GM12878 (cell line): ENCODE measurements around the gene CFAP300. TPM values are rescaled to one million over a fixed set of nuclear protein-coding genes. Genes with fewer than 3 reads are reported as not detected.

Experiments used
- ATAC-seq: fragments of 200-7000 bp; cut with Tn5 transposase; 3 replicates; pipeline ENCODE4 v1.9.1; 2020; ENCODE audit warnings: mild to moderate bottlenecking, moderate library complexity
- BruUV-seq: library from RNA; stranded (reverse); fragments of 400-500 nt; replicated peaks from 2 replicates; lab custom pipeline; 2021; lab: Mats Ljungman, UMichigan
- CTCF ChIA-PET: fragments of 300-600 bp; sonication (Branson Sonifier 250); formaldehyde crosslinking; extraction: SDS; loops from one replicate; lab custom pipeline; 2021; ENCODE audit warnings: inconsistent platforms; lab: Yijun Ruan, JAX
- POLR2A ChIA-PET: fragments of 350-600 bp; formaldehyde crosslinking; extraction: SDS; loops from one replicate; lab custom pipeline; 2021; ENCODE audit warnings: inconsistent platforms; lab: Charles Lee
- RAD21 ChIA-PET: fragments of 300-600 bp; sonication (Branson Sonifier 250); formaldehyde crosslinking; loops from one replicate; lab custom pipeline; 2023; ENCODE audit warnings: antibody characterized with exemption; ENCODE audit not compliant: unreplicated experiment; lab: Charles Lee
- SMC1A ChIA-PET: fragments of 300-600 bp; sonication (Branson Sonifier 250); formaldehyde crosslinking; loops from one replicate; lab custom pipeline; 2023; ENCODE audit not compliant: unreplicated experiment, uncharacterized antibody; lab: Charles Lee
- DNase-seq: peaks from one replicate; pipeline ENCODE4 v3.0.0-alpha.2; 2011; ENCODE audit warnings: low read depth, low spot score
- FAIRE-seq: peaks from 3 replicates; lab custom pipeline; 2011; peaks lifted over from hg19 to GRCh38; lab: Jason Lieb, UNC
- H2AFZ ChIP-seq: 2 replicates; pipeline ENCODE4 v1.6.0; 2011; ENCODE audit warnings: low read depth, low read length, control low read depth; ENCODE audit not compliant: control insufficient read depth
- H3K27ac ChIP-seq: 2 replicates; pipeline ENCODE4 v1.5.1; 2011; ENCODE audit warnings: control low read depth; ENCODE audit not compliant: control insufficient read depth, insufficient read depth
- H3K27me3 ChIP-seq, 2 experiments: replicated peaks in 1 of 2; 2 replicates each; pipeline versions ENCODE4 v1.6.0 to v1.6.1; 2011; ENCODE audit warnings: low read length in 1 of 2; ENCODE audit not compliant: control insufficient read depth in 2 of 2, insufficient read depth in 2 of 2
- H3K36me3 ChIP-seq, 2 experiments: 2 replicates each; pipeline ENCODE4 v1.5.1; 2011; ENCODE audit warnings: low read length in 1 of 2; ENCODE audit not compliant: control insufficient read depth in 2 of 2, insufficient read depth in 2 of 2
- H3K4me1 ChIP-seq: 2 replicates; pipeline ENCODE4 v1.6.1; 2011; ENCODE audit warnings: mild to moderate bottlenecking, low read length, moderate library complexity, mixed read lengths; ENCODE audit not compliant: control insufficient read depth, insufficient read depth
- H3K4me2 ChIP-seq: 2 replicates; pipeline ENCODE4 v1.6.0; 2011; ENCODE audit warnings: control low read depth; ENCODE audit not compliant: control insufficient read depth, insufficient read depth
- H3K4me3 ChIP-seq: fragments of 200-600 bp; sonication (generic); 2 replicates; pipeline ENCODE4 v1.5.1; 2016
- H3K79me2 ChIP-seq: 2 replicates; pipeline ENCODE4 v1.6.0; 2011; ENCODE audit warnings: low read length; ENCODE audit not compliant: control insufficient read depth, insufficient read depth
- H3K9ac ChIP-seq: 2 replicates; pipeline ENCODE4 v1.8.0; 2011; ENCODE audit warnings: low read length, control low read depth, mixed read lengths; ENCODE audit not compliant: control insufficient read depth, insufficient read depth
- H3K9me3 ChIP-seq: replicated peaks from 3 replicates; pipeline ENCODE4 v1.5.1; 2011; ENCODE audit warnings: mild to moderate bottlenecking, low read length; ENCODE audit not compliant: control insufficient read depth, insufficient read depth
- H4K20me1 ChIP-seq: 2 replicates; pipeline ENCODE4 v1.6.0; 2011; ENCODE audit not compliant: control insufficient read depth, insufficient read depth
- BHLHE40 ChIP-seq, 2 experiments: fragments of 450-650 bp in 1 of 2; IDR thresholded peaks; 2 replicates each; pipeline ENCODE4 v1.6.1; 2011 to 2017; ENCODE audit warnings: low read depth in 2 of 2, borderline replicate concordance in 1 of 2, improper control_type of control experiment in 1 of 2, low read length in 1 of 2, mild to moderate bottlenecking in 1 of 2
- BMI1 ChIP-seq: fragments of 450-650 bp; IDR thresholded peaks from 2 replicates; pipeline ENCODE4 v1.6.1; 2016; ENCODE audit warnings: mild to moderate bottlenecking, moderate library complexity, borderline replicate concordance
- CBFB ChIP-seq: IDR thresholded peaks from 2 replicates; pipeline ENCODE4 v1.6.1; 2016; ENCODE audit warnings: antibody characterized with exemption, low read depth
- CBX3 ChIP-seq: fragments of 200-600 bp; sonication (generic); IDR thresholded peaks from 2 replicates; pipeline ENCODE4 v1.6.1; 2016; ENCODE audit warnings: low read depth, borderline replicate concordance
- CHD2 ChIP-seq: IDR thresholded peaks from 2 replicates; pipeline ENCODE4 v1.6.1; 2011; ENCODE audit warnings: low read depth, low read length, improper control_type of control experiment, borderline replicate concordance
- CREM ChIP-seq: IDR thresholded peaks from 2 replicates; pipeline ENCODE4 v1.6.1; 2014; ENCODE audit warnings: antibody characterized with exemption, low read depth
- EED ChIP-seq: sonication (generic); IDR thresholded peaks from 2 replicates; pipeline ENCODE4 v1.6.1; 2016; ENCODE audit warnings: antibody characterized with exemption, low read depth
- ESRRA ChIP-seq: IDR thresholded peaks from 2 replicates; pipeline ENCODE4 v1.6.1; 2012; ENCODE audit warnings: mild to moderate bottlenecking, low read length, improper control_type of control experiment
- NBN ChIP-seq: fragments of 450-650 bp; IDR thresholded peaks from 2 replicates; pipeline ENCODE4 v1.6.1; 2016
- NFYB ChIP-seq: IDR thresholded peaks from 2 replicates; pipeline ENCODE4 v1.6.1; 2011; ENCODE audit warnings: low read depth, mild to moderate bottlenecking, low read length, improper control_type of control experiment, moderate library complexity; ENCODE audit not compliant: insufficient read depth
- PAX8 ChIP-seq: fragments of 450-650 bp; IDR thresholded peaks from 2 replicates; pipeline ENCODE4 v1.6.1; 2017; ENCODE audit warnings: mild to moderate bottlenecking, moderate library complexity
- POLR2AphosphoS5 ChIP-seq: IDR thresholded peaks from 2 replicates; pipeline ENCODE4 v1.6.1; 2011; ENCODE audit warnings: mild to moderate bottlenecking, low read length, inconsistent platforms
- RAD21 ChIP-seq: IDR thresholded peaks from 2 replicates; pipeline ENCODE4 v1.6.1; 2011; ENCODE audit warnings: mild to moderate bottlenecking, low read depth, low read length, moderate library complexity; ENCODE audit not compliant: insufficient read depth
- RAD51 ChIP-seq: fragments of 450-650 bp; IDR thresholded peaks from 2 replicates; pipeline ENCODE4 v1.6.1; 2016; ENCODE audit warnings: moderate library complexity, mild to moderate bottlenecking, inconsistent platforms
- RB1 ChIP-seq: fragments of 450-650 bp; formaldehyde crosslinking; IDR thresholded peaks from 2 replicates; pipeline ENCODE4 v1.6.1; 2017; ENCODE audit warnings: mild to moderate bottlenecking, borderline replicate concordance
- STAT1 ChIP-seq: fragments of 450-650 bp; conservative IDR thresholded peaks from 2 replicates; pipeline ENCODE4 v1.6.1; 2014; ENCODE audit warnings: antibody characterized with exemption, mild to moderate bottlenecking
- SUPT20H ChIP-seq: IDR thresholded peaks from 2 replicates; pipeline ENCODE4 v1.6.1; 2011; ENCODE audit warnings: low read depth, mild to moderate bottlenecking, low read length, moderate library complexity, borderline replicate concordance; ENCODE audit not compliant: control insufficient read depth
- WGBS: methylation state at CpG from one replicate; pipeline ENCODE4 v1.1.6; 2016; ENCODE audit warnings: low lambda C conversion rate; ENCODE audit not compliant: insufficient replicate concordance, insufficient coverage; ENCODE audit errors: missing lambda C conversion rate; 5-methylcytosine and 5-hydroxymethylcytosine counted together
- in situ Hi-C: fragments of 300-500 bp; cut with MboI; formaldehyde crosslinking; loops from 9 replicates; pipeline ENCODE4 v1.14.3; 2018; ENCODE audit warnings: mixed read lengths
- intact Hi-C: fragments of 100-400 bp; cut with micrococcal nuclease; formaldehyde crosslinking; loops from one replicate; pipeline ENCODE4 v1.14.2; 2022; ENCODE audit not compliant: unreplicated experiment
- polyA plus RNA-seq, 11 experiments: library from polyadenylated mRNA; depleted of rRNA in 4 of 11; unstranded in 6 of 11; stranded (reverse) in 5 of 11; fragments of >200 nt; fragmentation: Nextera tagmentation in 4 of 11; fragmentation: Illumina TruSeq in 1 of 11; extraction: Ambion mirVana in 4 of 11; extraction: Trizol in 1 of 11; gene quantifications; 1 replicate in 1 of 11; 2 replicates in 10 of 11; pipeline versions ENCODE4 v1.2.1 to v1.2.3, GENCODE V29; 2011 to 2016; ENCODE audit warnings: inconsistent platforms in 2 of 11, missing spikeins in 2 of 11, low read depth in 1 of 11
- total RNA-seq, 4 experiments: library from RNA; depleted of rRNA in 3 of 4; stranded (reverse); fragments of >200 nt in 3 of 4; fragmentation: Illumina TruSeq in 1 of 4; extraction: Trizol in 1 of 4; gene quantifications; 2 replicates each; pipeline versions ENCODE4 v1.2.1 to v1.2.3, GENCODE V29; 2013 to 2021
- TF ChIP-seq, protein P1 (sequence below): IDR thresholded peaks from 2 replicates; pipeline ENCODE4 v1.6.1; 2012; ENCODE audit warnings: low read depth, low read length, improper control_type of control experiment
- TF ChIP-seq, protein P2 (sequence below): IDR thresholded peaks from 2 replicates; pipeline ENCODE4 v1.6.1; 2011; ENCODE audit warnings: mild to moderate bottlenecking, low read depth, low read length, moderate library complexity; ENCODE audit not compliant: insufficient replicate concordance
- TF ChIP-seq, protein P3 (sequence below): fragments of 450-650 bp; conservative IDR thresholded peaks from 2 replicates; pipeline ENCODE4 v1.6.1; 2017; ENCODE audit warnings: mild to moderate bottlenecking, moderate library complexity

Gene CFAP300
- total and polyA plus RNA-seq, 10 of the 15 experiments (the other 5 are each of a cell fraction or from before 2014, with no cell fraction given) = not detected

DNA sequence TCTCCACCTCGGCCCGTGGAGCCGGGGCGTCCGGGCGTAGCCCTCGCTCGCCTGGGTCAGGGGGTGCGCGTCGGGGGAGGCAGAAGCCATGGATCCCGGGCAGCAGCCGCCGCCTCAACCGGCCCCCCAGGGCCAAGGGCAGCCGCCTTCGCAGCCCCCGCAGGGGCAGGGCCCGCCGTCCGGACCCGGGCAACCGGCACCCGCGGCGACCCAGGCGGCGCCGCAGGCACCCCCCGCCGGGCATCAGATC, 63.4 kb downstream of the CFAP300 start:
- Histone ChIP-seq H4K20me1 (no peaks in the 10 kb centered on the region), H3K27ac (no peak overlapping the region), H3K36me3 (no peaks in the 10 kb centered on the region), H3K79me2 (no peaks in the 10 kb centered on the region), H3K9ac (no peak overlapping the region), H3K27me3 (peaks cover 2 to 12% of the 10 kb centered on the region in 2 experiments)
- BruUV-seq = no TSS peak
- intact Hi-C loops = no loop called here
- RAD21 ChIA-PET = no interaction called here
- FAIRE-seq = no peak
- POLR2A ChIA-PET = no interaction called here
- CTCF ChIA-PET = no interaction called here
- TF ChIP-seq BMI1 = no peak
- TF ChIP-seq, protein P1, sequence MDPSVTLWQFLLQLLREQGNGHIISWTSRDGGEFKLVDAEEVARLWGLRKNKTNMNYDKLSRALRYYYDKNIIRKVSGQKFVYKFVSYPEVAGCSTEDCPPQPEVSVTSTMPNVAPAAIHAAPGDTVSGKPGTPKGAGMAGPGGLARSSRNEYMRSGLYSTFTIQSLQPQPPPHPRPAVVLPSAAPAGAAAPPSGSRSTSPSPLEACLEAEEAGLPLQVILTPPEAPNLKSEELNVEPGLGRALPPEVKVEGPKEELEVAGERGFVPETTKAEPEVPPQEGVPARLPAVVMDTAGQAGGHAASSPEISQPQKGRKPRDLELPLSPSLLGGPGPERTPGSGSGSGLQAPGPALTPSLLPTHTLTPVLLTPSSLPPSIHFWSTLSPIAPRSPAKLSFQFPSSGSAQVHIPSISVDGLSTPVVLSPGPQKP = no peak
- TF ChIP-seq EED = no peak
- no peak for TF ChIP-seq CHD2
- no peak for TF ChIP-seq BHLHE40 (IDR thresholded peaks at IDR 0.05; ENCODE audit: borderline replicate concordance in 1 of 2, low read depth in 2 of 2, low read length in 1 of 2)
- no peak for TF ChIP-seq POLR2AphosphoS5
- TF ChIP-seq RB1 = no peak
- no peak for TF ChIP-seq CBX3
- no peak for TF ChIP-seq NBN
- no peak for TF ChIP-seq RAD21
- no peak for TF ChIP-seq NFYB
- no peak for TF ChIP-seq CREM
- TF ChIP-seq, protein P2, sequence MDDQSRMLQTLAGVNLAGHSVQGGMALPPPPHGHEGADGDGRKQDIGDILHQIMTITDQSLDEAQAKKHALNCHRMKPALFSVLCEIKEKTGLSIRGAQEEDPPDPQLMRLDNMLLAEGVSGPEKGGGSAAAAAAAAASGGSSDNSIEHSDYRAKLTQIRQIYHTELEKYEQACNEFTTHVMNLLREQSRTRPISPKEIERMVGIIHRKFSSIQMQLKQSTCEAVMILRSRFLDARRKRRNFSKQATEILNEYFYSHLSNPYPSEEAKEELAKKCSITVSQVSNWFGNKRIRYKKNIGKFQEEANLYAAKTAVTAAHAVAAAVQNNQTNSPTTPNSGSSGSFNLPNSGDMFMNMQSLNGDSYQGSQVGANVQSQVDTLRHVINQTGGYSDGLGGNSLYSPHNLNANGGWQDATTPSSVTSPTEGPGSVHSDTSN = no peak
- TF ChIP-seq STAT1 = no peak
- no peak for TF ChIP-seq CBFB
- TF ChIP-seq PAX8 = no peak
- no peak for TF ChIP-seq SUPT20H
- TF ChIP-seq, protein P3, sequence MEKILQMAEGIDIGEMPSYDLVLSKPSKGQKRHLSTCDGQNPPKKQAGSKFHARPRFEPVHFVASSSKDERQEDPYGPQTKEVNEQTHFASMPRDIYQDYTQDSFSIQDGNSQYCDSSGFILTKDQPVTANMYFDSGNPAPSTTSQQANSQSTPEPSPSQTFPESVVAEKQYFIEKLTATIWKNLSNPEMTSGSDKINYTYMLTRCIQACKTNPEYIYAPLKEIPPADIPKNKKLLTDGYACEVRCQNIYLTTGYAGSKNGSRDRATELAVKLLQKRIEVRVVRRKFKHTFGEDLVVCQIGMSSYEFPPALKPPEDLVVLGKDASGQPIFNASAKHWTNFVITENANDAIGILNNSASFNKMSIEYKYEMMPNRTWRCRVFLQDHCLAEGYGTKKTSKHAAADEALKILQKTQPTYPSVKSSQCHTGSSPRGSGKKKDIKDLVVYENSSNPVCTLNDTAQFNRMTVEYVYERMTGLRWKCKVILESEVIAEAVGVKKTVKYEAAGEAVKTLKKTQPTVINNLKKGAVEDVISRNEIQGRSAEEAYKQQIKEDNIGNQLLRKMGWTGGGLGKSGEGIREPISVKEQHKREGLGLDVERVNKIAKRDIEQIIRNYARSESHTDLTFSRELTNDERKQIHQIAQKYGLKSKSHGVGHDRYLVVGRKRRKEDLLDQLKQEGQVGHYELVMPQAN = no peak
- no peak for TF ChIP-seq ESRRA
- no peak for TF ChIP-seq RAD51
- TF ChIP-seq, all 136 proteins: peak for 0
- DNase-seq (no peak), ATAC-seq (no peak; the same call in 2 of the 3 replicates)
- no peaks in the 10 kb centered on the region for H3K9me3 ChIP-seq
- H3K4me3 ChIP-seq = no peak overlapping the region
- no peaks in the 10 kb centered on the region; the same call in 1 of the 2 replicates for H3K4me1 ChIP-seq
- in situ Hi-C loops = no loop called here
- H2AFZ ChIP-seq = peak overlapping the region; percentile 39
- no CpG with 5 or more reads among the region's 31 CpGs for WGBS
- SMC1A ChIA-PET = no interaction called here
- H3K4me2 ChIP-seq = peak overlapping the region; percentile 59; the same call in 1 of the 2 replicates
